Mesendoderm (in vitro differentiated cells): ENCODE results near the gene FNDC3A.

Source experiments
- DNase-seq: peaks from one replicate; pipeline ENCODE4 v3.0.0; 2013
- H2AK5ac ChIP-seq: 2 replicates; pipeline ENCODE4 v1.6.1; 2013; ENCODE audit warnings: low read length, inconsistent platforms
- H2BK120ac ChIP-seq: 2 replicates; pipeline ENCODE4 v1.6.1; 2013; ENCODE audit warnings: low read depth, mild to moderate bottlenecking, low read length, moderate library complexity, mixed read lengths
- H2BK15ac ChIP-seq: replicated peaks from 2 replicates; pipeline ENCODE4 v1.6.1; 2013; ENCODE audit warnings: low read depth, mild to moderate bottlenecking, moderate library complexity
- H2BK5ac ChIP-seq: 2 replicates; pipeline ENCODE4 v1.6.1; 2013; ENCODE audit warnings: low read length, inconsistent platforms
- H3K18ac ChIP-seq: 2 replicates; pipeline ENCODE4 v1.6.1; 2013; ENCODE audit warnings: mild to moderate bottlenecking, low read length, mixed read lengths
- H3K23ac ChIP-seq: one replicate; pipeline ENCODE4 v1.6.1; 2013; ENCODE audit warnings: low read length
- H3K27ac ChIP-seq: 2 replicates; pipeline ENCODE4 v1.5.1; 2013; ENCODE audit warnings: low read depth, mild to moderate bottlenecking, inconsistent platforms, low read length, moderate library complexity
- H3K27me3 ChIP-seq: 2 replicates; pipeline ENCODE4 v1.6.1; 2013; ENCODE audit warnings: low read length, control low read depth, mild to moderate bottlenecking, inconsistent platforms; ENCODE audit not compliant: insufficient read depth, poor library complexity
- H3K36me3 ChIP-seq: 2 replicates; pipeline ENCODE4 v1.6.1; 2013; ENCODE audit warnings: low read length, inconsistent platforms; ENCODE audit not compliant: control insufficient read depth, insufficient read depth
- H3K4ac ChIP-seq: one replicate; pipeline ENCODE4 v1.6.1; 2013; ENCODE audit warnings: low read depth, mild to moderate bottlenecking, low read length, moderate library complexity
- H3K4me1 ChIP-seq: 2 replicates; pipeline ENCODE4 v1.6.1; 2013; ENCODE audit warnings: low read depth, low read length, inconsistent platforms; ENCODE audit not compliant: control insufficient read depth
- H3K4me2 ChIP-seq: 2 replicates; pipeline ENCODE4 v1.6.1; 2013; ENCODE audit warnings: low read length
- H3K4me3 ChIP-seq: 2 replicates; pipeline ENCODE4 v1.5.1; 2013; ENCODE audit warnings: mild to moderate bottlenecking, low read length
- H3K56ac ChIP-seq: one replicate; pipeline ENCODE4 v1.6.1; 2013; ENCODE audit warnings: low read length
- H3K79me1 ChIP-seq: 2 replicates; pipeline ENCODE4 v1.6.1; 2013; ENCODE audit warnings: low read length, inconsistent platforms
- H3K79me2 ChIP-seq: 2 replicates; pipeline ENCODE4 v1.6.1; 2013; ENCODE audit warnings: mild to moderate bottlenecking, low read length; ENCODE audit not compliant: control insufficient read depth, insufficient read depth
- H3K9ac ChIP-seq: 2 replicates; pipeline ENCODE4 v1.6.1; 2013; ENCODE audit warnings: low read length, inconsistent platforms
- H4K5ac ChIP-seq: one replicate; pipeline ENCODE4 v1.6.1; 2013; ENCODE audit warnings: low read length
- H4K8ac ChIP-seq: one replicate; pipeline ENCODE4 v1.6.1; 2013; ENCODE audit warnings: low read depth, mild to moderate bottlenecking, control low read depth, low read length, moderate library complexity
- WGBS: extraction: QIAGEN DNeasy Blood & Tissue Kit; methylation state at CpG from one replicate; pipeline ENCODE4 v1.1.7; 2013; ENCODE audit warnings: low lambda C conversion rate, missing lambda C conversion rate; ENCODE audit not compliant: insufficient coverage; ENCODE audit errors: extremely low coverage; 5-methylcytosine and 5-hydroxymethylcytosine counted together

FNDC3A gene

DNA sequence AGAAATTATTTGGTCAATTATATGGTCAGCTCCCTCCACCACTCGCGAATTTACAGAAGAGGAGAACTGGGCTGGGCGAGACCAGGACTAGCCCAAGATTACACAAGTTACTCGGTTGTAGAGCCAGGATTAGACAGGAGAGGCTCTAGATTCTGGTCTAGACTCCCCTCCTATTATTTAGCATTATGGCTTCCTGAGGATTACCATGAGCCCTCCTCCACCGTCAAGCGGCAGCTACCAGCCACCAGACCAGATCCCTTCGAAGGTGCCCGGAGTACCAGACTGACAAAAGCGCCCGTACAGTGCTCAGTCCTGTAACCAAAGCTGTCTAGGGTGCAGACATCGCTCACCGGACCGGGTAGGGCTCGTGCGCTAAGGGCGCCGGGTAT lies 243.9 kb downstream of the FNDC3A start:
- no peak for DNase-seq
- Histone ChIP-seq H3K56ac (peak overlapping the region; percentile 62), H3K36me3 (no peaks in the 10 kb centered on the region), H3K9ac (peak overlapping the region; percentile 48), H3K18ac (no peak overlapping the region), H2BK5ac (no peak overlapping the region), H3K4me3 (no peak overlapping the region), H2AK5ac (no peak overlapping the region), H4K8ac (no peak overlapping the region), H3K4me1 (peaks cover 2% of the 10 kb centered on the region), H3K27me3 (peaks cover 53% of the 10 kb centered on the region), H3K4me2 (peak overlapping the region; percentile 66), H2BK15ac (no peak overlapping the region), H2BK120ac (no peak overlapping the region), H3K79me2 (no peaks in the 10 kb centered on the region), H3K27ac (no peak overlapping the region), H3K4ac (no peak overlapping the region), H3K79me1 (no peaks in the 10 kb centered on the region), H4K5ac (no peak overlapping the region), H3K23ac (no peak overlapping the region)
- WGBS: no CpG with 5 or more reads among the region's 17 CpGs

DNA sequence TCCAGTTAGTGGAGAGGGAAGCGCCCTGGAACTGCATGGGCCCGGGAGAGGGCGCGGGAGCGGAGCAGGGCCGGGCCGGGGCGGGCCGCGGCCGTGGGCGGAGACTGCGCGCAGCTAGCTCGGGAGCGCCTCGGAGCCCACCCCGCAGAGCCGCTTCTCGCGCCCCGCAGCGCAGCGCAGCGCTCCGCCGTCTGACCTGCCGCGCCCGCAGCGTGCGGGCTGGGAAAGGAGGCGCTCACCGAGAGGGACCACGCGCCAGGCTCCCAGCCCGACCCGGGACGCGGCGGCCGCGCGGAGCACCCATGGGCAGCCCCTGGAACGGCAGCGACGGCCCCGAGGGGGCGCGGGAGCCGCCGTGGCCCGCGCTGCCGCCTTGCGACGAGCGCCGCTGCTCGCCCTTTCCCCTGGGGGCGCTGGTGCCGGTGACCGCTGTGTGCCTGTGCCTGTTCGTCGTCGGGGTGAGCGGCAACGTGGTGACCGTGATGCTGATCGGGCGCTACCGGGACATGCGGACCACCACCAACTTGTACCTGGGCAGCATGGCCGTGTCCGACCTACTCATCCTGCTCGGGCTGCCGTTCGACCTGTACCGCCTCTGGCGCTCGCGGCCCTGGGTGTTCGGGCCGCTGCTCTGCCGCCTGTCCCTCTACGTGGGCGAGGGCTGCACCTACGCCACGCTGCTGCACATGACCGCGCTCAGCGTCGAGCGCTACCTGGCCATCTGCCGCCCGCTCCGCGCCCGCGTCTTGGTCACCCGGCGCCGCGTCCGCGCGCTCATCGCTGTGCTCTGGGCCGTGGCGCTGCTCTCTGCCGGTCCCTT lies 244.5 kb downstream of the FNDC3A start, which contains the start of gene MLNR:
Gene MLNR (plus strand): TSS at position 303 of the 820 bp plus-strand sequence. CDS start 0 bp downstream, at position 303.
- Histone ChIP-seq H3K79me1 (no peaks in the 10 kb centered on the region), H3K18ac (no peak within 1 kb of the TSS), H4K5ac (no peak within 1 kb of the TSS), H3K27ac (no peak within 1 kb of the TSS), H3K23ac (no peak within 1 kb of the TSS), H3K4me1 (peaks cover 2% of the 10 kb centered on the region), H2BK5ac (no peak within 1 kb of the TSS), H2BK120ac (no peak within 1 kb of the TSS), H4K8ac (no peak within 1 kb of the TSS), H3K27me3 (peaks cover 53% of the 10 kb centered on the region), H3K4ac (no peak within 1 kb of the TSS), H3K4me2 (peak within 1 kb of the TSS; percentile 66), H2AK5ac (no peak within 1 kb of the TSS), H3K36me3 (no peaks in the 10 kb centered on the region), H3K9ac (peak within 1 kb of the TSS; percentile 48), H3K56ac (peak within 1 kb of the TSS; percentile 82), H2BK15ac (no peak within 1 kb of the TSS), H3K4me3 (no peak within 1 kb of the TSS), H3K79me2 (no peaks in the 10 kb centered on the region)
- no CpG with 5 or more reads among the region's 111 CpGs for WGBS
- DNase-seq: peak; percentile 72

DNA sequence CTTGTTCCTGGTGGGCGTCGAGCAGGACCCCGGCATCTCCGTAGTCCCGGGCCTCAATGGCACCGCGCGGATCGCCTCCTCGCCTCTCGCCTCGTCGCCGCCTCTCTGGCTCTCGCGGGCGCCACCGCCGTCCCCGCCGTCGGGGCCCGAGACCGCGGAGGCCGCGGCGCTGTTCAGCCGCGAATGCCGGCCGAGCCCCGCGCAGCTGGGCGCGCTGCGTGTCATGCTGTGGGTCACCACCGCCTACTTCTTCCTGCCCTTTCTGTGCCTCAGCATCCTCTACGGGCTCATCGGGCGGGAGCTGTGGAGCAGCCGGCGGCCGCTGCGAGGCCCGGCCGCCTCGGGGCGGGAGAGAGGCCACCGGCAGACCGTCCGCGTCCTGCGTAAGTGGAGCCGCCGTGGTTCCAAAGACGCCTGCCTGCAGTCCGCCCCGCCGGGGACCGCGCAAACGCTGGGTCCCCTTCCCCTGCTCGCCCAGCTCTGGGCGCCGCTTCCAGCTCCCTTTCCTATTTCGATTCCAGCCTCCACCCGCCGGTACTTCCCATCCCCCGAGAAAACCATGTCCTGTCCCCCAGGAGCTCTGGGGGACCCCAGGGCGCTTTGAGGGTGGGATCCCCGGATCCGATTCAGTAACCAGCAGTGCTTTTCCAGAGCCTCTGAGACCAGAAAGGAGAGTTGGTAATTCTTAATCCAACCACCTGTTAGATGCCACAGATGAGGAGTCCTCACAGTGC lies 245.3 kb downstream of the FNDC3A start:
- Histone ChIP-seq H2BK15ac (no peak overlapping the region), H3K4me2 (peak overlapping the region; percentile 66), H3K79me2 (no peaks in the 10 kb centered on the region), H3K56ac (peak overlapping the region; percentile 19), H3K23ac (no peak overlapping the region), H4K5ac (no peak overlapping the region), H3K4me3 (no peak overlapping the region), H3K4me1 (peaks cover 2% of the 10 kb centered on the region), H2AK5ac (no peak overlapping the region), H3K18ac (no peak overlapping the region), H3K27ac (no peak overlapping the region), H3K79me1 (no peaks in the 10 kb centered on the region), H4K8ac (no peak overlapping the region), H3K4ac (no peak overlapping the region), H3K9ac (no peak overlapping the region), H2BK5ac (no peak overlapping the region), H3K36me3 (no peaks in the 10 kb centered on the region), H3K27me3 (peaks cover 53% of the 10 kb centered on the region), H2BK120ac (no peak overlapping the region)
- no CpG with 5 or more reads among the region's 73 CpGs for WGBS
- DNase-seq: peak; percentile 37

DNA sequence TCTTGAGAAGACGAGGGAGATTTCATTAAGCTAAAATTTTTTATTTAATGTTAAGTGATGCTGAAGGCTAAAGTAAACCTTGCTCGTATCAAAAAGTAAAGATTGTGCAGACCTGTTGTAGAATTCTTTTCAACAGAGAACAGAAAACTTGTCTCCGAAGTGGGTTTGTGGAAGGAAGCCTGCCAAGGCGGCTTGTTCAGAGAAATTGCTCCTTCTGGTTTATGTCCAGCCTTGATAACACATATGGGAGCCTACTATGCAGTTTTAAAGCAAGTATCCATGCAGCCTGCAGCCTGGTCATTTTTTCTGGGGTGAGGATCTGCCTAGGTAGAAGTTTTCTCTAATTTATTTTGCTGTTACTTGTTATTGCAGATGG lies 245.9 kb downstream of the FNDC3A start:
- H3K4me2 ChIP-seq: no peak overlapping the region
- H4K8ac ChIP-seq: no peak overlapping the region
- no peak overlapping the region for H3K27ac ChIP-seq
- no peak for DNase-seq
- H3K18ac ChIP-seq: no peak overlapping the region
- peaks cover 2% of the 10 kb centered on the region for H3K4me1 ChIP-seq
- no peak overlapping the region for H3K4ac ChIP-seq
- H3K79me1 ChIP-seq: no peaks in the 10 kb centered on the region
- no peak overlapping the region for H2BK120ac ChIP-seq
- no peak overlapping the region for H3K4me3 ChIP-seq
- H4K5ac ChIP-seq: no peak overlapping the region
- H3K27me3 ChIP-seq: peaks cover 53% of the 10 kb centered on the region
- H2BK15ac ChIP-seq: no peak overlapping the region
- no peaks in the 10 kb centered on the region for H3K36me3 ChIP-seq
- H3K79me2 ChIP-seq: no peaks in the 10 kb centered on the region
- no peak overlapping the region for H2BK5ac ChIP-seq
- H3K9ac ChIP-seq: no peak overlapping the region
- no peak overlapping the region for H3K56ac ChIP-seq
- no peak overlapping the region for H2AK5ac ChIP-seq
- WGBS: no CpG with 5 or more reads among the region's 4 CpGs
- H3K23ac ChIP-seq: no peak overlapping the region

DNA sequence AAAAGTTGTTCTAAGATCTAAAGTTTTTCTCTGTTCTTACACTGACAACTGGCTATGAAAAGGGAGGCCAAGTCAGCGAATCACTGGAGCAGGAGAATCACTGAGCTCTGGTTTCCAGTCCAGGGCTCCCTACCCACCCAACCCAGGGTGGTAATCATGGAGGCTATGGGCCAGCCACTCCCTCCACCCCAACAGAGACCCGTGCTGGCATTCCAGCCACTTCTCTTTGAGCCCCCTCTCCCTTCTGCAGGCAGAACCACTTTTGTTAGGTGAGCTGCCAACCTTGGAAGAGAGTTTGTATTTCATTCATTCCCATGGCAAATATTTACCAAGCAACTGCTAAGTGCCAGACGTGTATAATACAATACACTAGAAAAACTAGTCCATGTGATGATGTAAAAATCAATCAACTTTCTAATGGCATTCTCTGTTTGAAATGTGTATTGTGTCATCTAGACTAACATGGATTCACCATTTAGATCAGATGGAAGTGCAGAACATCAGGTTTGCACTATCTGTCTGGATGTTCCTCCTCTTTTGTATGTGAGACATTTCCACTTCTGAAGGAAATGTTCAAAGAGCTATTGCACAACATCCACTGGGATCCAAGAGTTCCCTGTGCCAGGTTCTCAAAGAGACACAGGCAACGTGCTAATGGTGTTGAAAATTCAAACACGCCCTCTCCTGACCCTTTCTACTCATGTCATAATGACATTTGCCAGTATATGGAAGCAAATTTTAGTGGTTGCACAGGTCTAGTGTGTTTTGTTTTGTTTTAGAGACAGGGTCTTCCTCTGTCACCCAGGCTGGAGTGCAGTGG lies 249.7 kb downstream of the FNDC3A start:
- H3K4me2 ChIP-seq: no peak overlapping the region
- no peak overlapping the region for H4K8ac ChIP-seq
- H3K23ac ChIP-seq: no peak overlapping the region
- no peaks in the 10 kb centered on the region for H3K79me2 ChIP-seq
- no CpG with 5 or more reads among the region's 5 CpGs for WGBS
- no peak overlapping the region for H3K18ac ChIP-seq
- H3K4me3 ChIP-seq: no peak overlapping the region
- no peak overlapping the region for H3K9ac ChIP-seq
- H3K4ac ChIP-seq: no peak overlapping the region
- no peak overlapping the region for H2BK15ac ChIP-seq
- no peak overlapping the region for H2BK120ac ChIP-seq
- H3K56ac ChIP-seq: no peak overlapping the region
- H3K4me1 ChIP-seq: no peaks in the 10 kb centered on the region
- no peak overlapping the region for H2BK5ac ChIP-seq
- no peak overlapping the region for H4K5ac ChIP-seq
- no peak for DNase-seq
- H2AK5ac ChIP-seq: no peak overlapping the region
- H3K27ac ChIP-seq: no peak overlapping the region
- no peaks in the 10 kb centered on the region for H3K79me1 ChIP-seq
- H3K36me3 ChIP-seq: no peaks in the 10 kb centered on the region
- H3K27me3 ChIP-seq: peaks cover 30% of the 10 kb centered on the region
